ENCODE data around the gene L3MBTL4. TPM values are rescaled to one million over a fixed set of nuclear protein-coding genes. Genes with fewer than 3 reads are reported as not detected.
A peak's percentile ranks its signal among the peaks of the same experiment; 100 is the strongest.

The L3MBTL4 gene
- total RNA-seq, 2 donors from 2014 or later = 4.6 to 7.2 TPM

- H3K9me3 ChIP-seq (ENCODE audit: control insufficient read depth, low read length) = no peaks in the 10 kb centered on the region
- Mint-ChIP-seq H3K36me3 (ENCODE audit: low read depth) (no peaks in the 10 kb centered on the region), H3K27ac (no peak overlapping the region), H3K4me1 (peaks cover 3% of the 10 kb centered on the region), H3K27me3 (ENCODE audit: insufficient read depth) (no peaks in the 10 kb centered on the region), H3K9me3 (no peaks in the 10 kb centered on the region), H3K4me3 (no peak overlapping the region)
- H3K4me3 ChIP-seq (ENCODE audit: low read length) = no peak overlapping the region
- no peaks in the 10 kb centered on the region for H3K36me3 ChIP-seq (ENCODE audit: control insufficient read depth, insufficient read depth, low read length)
- TF ChIP-seq CTCF (conservative IDR thresholded peaks at IDR 0.05) = no peak
- peaks cover 2% of the 10 kb centered on the region for H3K4me1 ChIP-seq (ENCODE audit: control insufficient read depth, insufficient read depth, low read length)
- 98% methylated on average over 3 of the region's 3 CpGs; no CpG with 5 or more reads in 1 of the 2 experiments for WGBS, 2 experiments (ENCODE audit: insufficient coverage in 1 of 2, insufficient read length in 1 of 2)
- no peaks in the 10 kb centered on the region for H3K27me3 ChIP-seq (ENCODE audit: control insufficient read depth, insufficient read depth, low read length, poor library complexity, severe bottlenecking)
- no peak for DNase-seq
- H3K9ac ChIP-seq (ENCODE audit: extremely low read depth, low read length, poor library complexity, severe bottlenecking) = no peak overlapping the region
- H3K27ac ChIP-seq (ENCODE audit: low read depth, low read length) = no peak overlapping the region
Observed at GRCh38 chr18:6057604-6058003, 357.1 kb downstream of the L3MBTL4 start.

- no peaks in the 10 kb centered on the region for H3K27me3 Mint-ChIP-seq (ENCODE audit: insufficient read depth)
- H3K4me3 Mint-ChIP-seq = no peak overlapping the region
- no peaks in the 10 kb centered on the region for H3K36me3 Mint-ChIP-seq (ENCODE audit: low read depth)
- Histone ChIP-seq H3K4me3 (ENCODE audit: low read length) (no peak overlapping the region), H3K4me1 (ENCODE audit: control insufficient read depth, insufficient read depth, low read length) (peaks cover 2% of the 10 kb centered on the region), H3K9me3 (ENCODE audit: control insufficient read depth, low read length) (no peaks in the 10 kb centered on the region), H3K27ac (ENCODE audit: low read depth, low read length) (peak overlapping the region; percentile 79), H3K27me3 (ENCODE audit: control insufficient read depth, insufficient read depth, low read length, poor library complexity, severe bottlenecking) (no peaks in the 10 kb centered on the region), H3K9ac (ENCODE audit: extremely low read depth, low read length, poor library complexity, severe bottlenecking) (no peak overlapping the region), H3K36me3 (ENCODE audit: control insufficient read depth, insufficient read depth, low read length) (no peaks in the 10 kb centered on the region)
- H3K9me3 Mint-ChIP-seq = no peaks in the 10 kb centered on the region
- H3K27ac Mint-ChIP-seq = no peak overlapping the region
- DNase-seq = no peak
- H3K4me1 Mint-ChIP-seq = peaks cover 3% of the 10 kb centered on the region
- 65 to 69% methylated on average over 4 to 7 of the region's 7 CpGs for WGBS, 2 experiments (ENCODE audit: insufficient coverage in 1 of 2, insufficient read length in 1 of 2)
- no peak for TF ChIP-seq CTCF (conservative IDR thresholded peaks at IDR 0.05)
Observed at GRCh38 chr18:6056171-6056910, 358.4 kb downstream of the L3MBTL4 start.

GRCh38 chr18:6055711-6056110 lies 359.0 kb downstream of the L3MBTL4 start:
- no peaks in the 10 kb centered on the region for H3K27me3 ChIP-seq (ENCODE audit: control insufficient read depth, insufficient read depth, low read length, poor library complexity, severe bottlenecking)
- H3K27ac Mint-ChIP-seq = no peak overlapping the region
- no peaks in the 10 kb centered on the region for H3K36me3 Mint-ChIP-seq (ENCODE audit: low read depth)
- H3K27me3 Mint-ChIP-seq (ENCODE audit: insufficient read depth) = no peaks in the 10 kb centered on the region
- no peak overlapping the region for H3K9ac ChIP-seq (ENCODE audit: extremely low read depth, low read length, poor library complexity, severe bottlenecking)
- H3K9me3 ChIP-seq (ENCODE audit: control insufficient read depth, low read length) = no peaks in the 10 kb centered on the region
- H3K36me3 ChIP-seq (ENCODE audit: control insufficient read depth, insufficient read depth, low read length) = no peaks in the 10 kb centered on the region
- H3K4me3 ChIP-seq (ENCODE audit: low read length) = no peak overlapping the region
- no peaks in the 10 kb centered on the region for H3K9me3 Mint-ChIP-seq
- H3K27ac ChIP-seq (ENCODE audit: low read depth, low read length) = peak overlapping the region; percentile 79
- peaks cover 3% of the 10 kb centered on the region for H3K4me1 Mint-ChIP-seq
- no peak for TF ChIP-seq CTCF (conservative IDR thresholded peaks at IDR 0.05)
- 94 to 96% methylated on average over 3 to 4 of the region's 5 CpGs for WGBS, 2 experiments (ENCODE audit: insufficient coverage in 1 of 2, insufficient read length in 1 of 2)
- no peak for DNase-seq
- H3K4me1 ChIP-seq (ENCODE audit: control insufficient read depth, insufficient read depth, low read length) = peaks cover 2% of the 10 kb centered on the region
- H3K4me3 Mint-ChIP-seq = no peak overlapping the region
